C4-2B (cell line): ENCODE measurements around the gene PAAF1.
"Not testable (repeated sequence)": the region's sequence is repeated elsewhere in the genome, so short reads cannot be mapped to it uniquely, and the experiment has no call there.

ENCODE experiments used
- H3K27ac ChIP-seq: fragments of 450-650 bp; 2 replicates; pipeline ENCODE4 v1.5.1; 2017
- CTCF ChIP-seq: fragments of 450-650 bp; conservative IDR thresholded peaks from 2 replicates; pipeline ENCODE4 v1.5.1; 2017; ENCODE audit warnings: mild to moderate bottlenecking
- ZFX ChIP-seq: fragments of 450-650 bp; IDR thresholded peaks from 2 replicates; pipeline ENCODE4 v1.6.1; 2017

PAAF1 gene

DNA sequence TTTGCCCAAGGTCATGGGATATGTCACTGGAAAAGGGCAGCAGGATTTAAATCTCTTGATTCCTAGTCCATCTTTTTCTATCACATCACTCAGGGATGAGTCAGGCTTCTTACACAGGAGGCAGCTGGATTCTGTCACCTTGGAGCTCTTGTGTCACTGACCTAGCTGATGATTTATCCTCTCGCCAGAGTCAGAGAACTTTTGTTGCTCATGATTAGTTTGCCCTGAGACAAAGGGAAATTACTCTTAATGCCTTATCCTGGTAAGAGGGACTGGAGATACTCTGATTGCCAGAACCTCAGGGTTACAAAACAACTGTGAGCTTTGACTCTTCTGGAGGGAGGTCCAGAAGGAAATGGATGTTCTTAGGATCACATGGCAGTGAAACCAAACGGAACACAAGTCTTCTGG is 10.2 kb upstream of the PAAF1 start:
- H3K27ac ChIP-seq = no peak overlapping the region
- TF ChIP-seq ZFX = no peak
- TF ChIP-seq CTCF = no peak

- H3K27ac ChIP-seq = peak overlapping the region; percentile 20; the same call in 1 of the 2 replicates
- TF ChIP-seq ZFX (no peak), CTCF (no peak)
Observed at GRCh38 chr11:73869332-73869949, 7.4 kb upstream of the PAAF1 start.

DNA sequence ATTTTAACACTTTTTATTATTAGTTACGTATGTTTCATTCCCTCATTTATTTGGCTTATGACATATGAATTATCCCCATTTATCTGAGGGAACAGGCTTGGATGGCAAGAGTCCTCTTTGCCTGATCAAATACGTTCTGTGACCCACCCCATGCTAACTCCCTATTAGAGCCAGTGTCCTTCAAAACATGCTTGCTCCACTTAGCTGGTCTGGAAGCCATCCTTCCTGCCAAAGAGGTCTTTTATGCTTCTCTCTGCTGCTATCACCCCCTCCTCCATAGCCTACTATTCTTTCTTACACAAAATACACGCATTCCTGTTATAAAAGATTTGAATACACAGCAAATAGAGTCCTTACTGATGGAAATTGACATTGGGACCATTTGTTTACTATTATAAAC is 6.5 kb upstream of the PAAF1 start:
- no peak overlapping the region for H3K27ac ChIP-seq
- TF ChIP-seq ZFX = no peak
- no peak for TF ChIP-seq CTCF

DNA sequence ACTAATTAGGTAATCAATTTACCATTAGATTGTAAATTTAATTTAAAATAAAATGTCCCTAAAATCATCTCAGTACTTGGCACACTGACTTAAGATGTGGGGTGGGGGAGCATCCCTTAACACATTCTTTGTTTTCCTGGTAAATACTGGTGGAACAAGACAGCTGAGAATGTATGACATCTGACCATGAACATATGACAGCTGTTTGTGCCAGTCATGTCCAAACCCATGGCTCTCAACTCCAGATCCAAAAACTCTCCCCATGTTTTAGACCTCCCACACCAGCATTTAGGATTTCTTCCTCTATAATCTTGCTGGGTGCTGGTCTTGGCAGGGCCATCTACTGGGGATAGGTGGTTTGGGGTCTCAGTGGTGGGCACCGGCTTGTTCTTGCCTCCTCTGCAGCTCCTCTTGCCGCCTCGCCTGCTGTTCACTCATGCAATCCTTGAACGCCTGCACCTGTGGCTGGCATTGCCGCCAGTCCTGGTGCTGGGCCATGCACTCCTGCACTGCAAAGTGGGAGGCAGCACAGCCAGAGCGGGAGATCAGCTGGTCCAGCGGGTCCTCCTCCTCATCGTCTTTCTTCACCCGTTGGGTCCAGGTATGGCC is 3.9 kb upstream of the PAAF1 start:
- TF ChIP-seq CTCF (no peak), ZFX (no peak)
- H3K27ac ChIP-seq = no peak overlapping the region

- TF ChIP-seq CTCF (no peak), ZFX (no peak)
- H3K27ac ChIP-seq = peak overlapping the region; percentile 87
Observed at GRCh38 chr11:73875380-73875779, 1.4 kb upstream of the PAAF1 start.

- no peak for TF ChIP-seq ZFX
- no peak for TF ChIP-seq CTCF
- H3K27ac ChIP-seq = peak overlapping the region; percentile 87
Observed at GRCh38 chr11:73875840-73876239, 959 bp upstream of the PAAF1 start.

DNA sequence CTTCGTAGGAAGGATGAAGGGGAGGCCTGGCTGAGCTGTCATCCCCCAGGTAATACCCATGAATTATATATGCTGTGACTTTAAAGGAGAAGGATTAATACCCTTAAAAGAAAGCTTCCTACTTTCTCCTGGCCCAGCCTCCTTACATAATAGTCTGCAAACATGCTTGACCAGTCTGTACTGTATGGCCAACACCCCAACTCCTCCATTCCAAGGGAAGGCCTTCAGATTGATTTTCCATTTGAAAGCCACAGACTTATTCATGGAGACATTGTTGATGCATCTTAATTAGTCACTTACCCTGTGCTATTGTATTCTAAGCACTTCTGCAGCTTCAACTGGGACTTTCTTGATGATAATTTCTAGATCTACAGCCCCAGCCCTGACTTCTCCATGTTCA is 2.0 kb downstream of the PAAF1 start:
- no peak overlapping the region for H3K27ac ChIP-seq
- TF ChIP-seq CTCF = no peak

GRCh38 chr11:73880449-73880848 is 3.6 kb downstream of the PAAF1 start:
- not testable (repeated sequence) for H3K27ac ChIP-seq
